Caco-2 (cell line): ENCODE measurements around the gene MRPL11. TPM values are rescaled to one million over a fixed set of nuclear protein-coding genes. Genes with fewer than 3 reads are reported as not detected.

ENCODE experiments used
- BruUV-seq: library from RNA; stranded (reverse); fragments of 400-500 nt; replicated peaks from 2 replicates; lab custom pipeline; 2021; lab: Mats Ljungman, UMichigan
- CTCF ChIA-PET: fragments of 300-600 bp; sonication (Branson Sonifier 250); formaldehyde crosslinking; loops from one replicate; lab custom pipeline; 2022; ENCODE audit warnings: antibody characterized with exemption; lab: Charles Lee
- POLR2A ChIA-PET: fragments of 300-600 bp; sonication (Branson Sonifier 250); formaldehyde crosslinking; loops from one replicate; lab custom pipeline; 2022; ENCODE audit warnings: antibody characterized with exemption; lab: Charles Lee
- DNase-seq, 2 experiments: peaks; one replicate each; pipeline versions ENCODE4 v3.0.0 to v3.0.0-alpha.2; 2020 to 2022
- H3K27me3 ChIP-seq: replicated peaks from 2 replicates; pipeline ENCODE4 v1.6.0; 2011; ENCODE audit warnings: low read length; ENCODE audit not compliant: control insufficient read depth, insufficient read depth
- H3K36me3 ChIP-seq: 2 replicates; pipeline ENCODE4 v1.5.1; 2011; ENCODE audit warnings: low read length; ENCODE audit not compliant: control insufficient read depth, insufficient read depth
- H3K4me1 ChIP-seq: fragments of 250-450 bp; sonication (Bioruptor Pico); 2 replicates; pipeline ENCODE4 v1.5.1; 2020; ENCODE audit warnings: mild to moderate bottlenecking
- H3K4me3 ChIP-seq: 2 replicates; pipeline ENCODE4 v1.5.1; 2011; ENCODE audit warnings: low read depth, mild to moderate bottlenecking, control low read depth, low read length
- H3K9me3 ChIP-seq: fragments of 250-450 bp; sonication (Bioruptor Pico); 2 replicates; pipeline ENCODE4 v1.5.1; 2020; ENCODE audit warnings: mild to moderate bottlenecking, moderate library complexity
- H3K27ac Mint-ChIP-seq: one replicate; pipeline ENCODE4 v1.8.0; 2022; ENCODE audit warnings: mixed read lengths; ENCODE audit not compliant: unreplicated experiment
- H3K27me3 Mint-ChIP-seq: one replicate; pipeline ENCODE4 v1.8.0; 2022; ENCODE audit warnings: mixed read lengths; ENCODE audit not compliant: insufficient read depth, unreplicated experiment
- H3K36me3 Mint-ChIP-seq: one replicate; pipeline ENCODE4 v1.8.0; 2022; ENCODE audit warnings: mild to moderate bottlenecking, mixed read lengths; ENCODE audit not compliant: insufficient read depth, unreplicated experiment
- H3K4me1 Mint-ChIP-seq: one replicate; pipeline ENCODE4 v1.8.0; 2022; ENCODE audit warnings: low read depth, mixed read lengths; ENCODE audit not compliant: unreplicated experiment
- H3K4me3 Mint-ChIP-seq: one replicate; pipeline ENCODE4 v1.8.0; 2022; ENCODE audit warnings: mild to moderate bottlenecking, moderate library complexity, mixed read lengths; ENCODE audit not compliant: unreplicated experiment
- H3K9me3 Mint-ChIP-seq: one replicate; pipeline ENCODE4 v1.8.0; 2022; ENCODE audit warnings: mixed read lengths; ENCODE audit not compliant: unreplicated experiment
- CTCF ChIP-seq, 2 experiments: fragments of 200-600 bp in 1 of 2; IDR thresholded peaks; 1 replicate in 1 of 2; 2 replicates in 1 of 2; pipeline versions ENCODE4 v1.5.1 to v1.8.0; 2011 to 2022; ENCODE audit warnings: antibody characterized with exemption in 1 of 2, control low read depth in 1 of 2, inconsistent platforms in 1 of 2, low read depth in 1 of 2, low read length in 1 of 2, mild to moderate bottlenecking in 1 of 2, moderate library complexity in 1 of 2; ENCODE audit not compliant: insufficient read depth in 1 of 2, severe bottlenecking in 1 of 2, unreplicated experiment in 1 of 2
- intact Hi-C: fragments of 100-400 bp; cut with micrococcal nuclease; formaldehyde crosslinking; loops from one replicate; pipeline ENCODE4 v1.10.0; 2022; ENCODE audit not compliant: unreplicated experiment
- total RNA-seq: library from RNA; stranded (reverse); gene quantifications from 2 replicates; pipeline ENCODE4 v1.2.3, GENCODE V29; 2022

Gene MRPL11
- total RNA-seq, 1 experiment from 2014 or later, result 206 TPM

GRCh38 chr11:66473608-66474515, 35.2 kb upstream of the MRPL11 start:
- peak in 1 of 2 experiments; percentile 49 for DNase-seq
- Mint-ChIP-seq H3K36me3 (peaks cover 41% of the 10 kb centered on the region), H3K27me3 (no peaks in the 10 kb centered on the region), H3K9me3 (no peaks in the 10 kb centered on the region), H3K27ac (no peak overlapping the region), H3K4me1 (peaks cover 5% of the 10 kb centered on the region), H3K4me3 (no peak overlapping the region)
- Histone ChIP-seq H3K4me1 (peaks cover 3% of the 10 kb centered on the region; the same call in 1 of the 2 replicates), H3K27me3 (no peaks in the 10 kb centered on the region; the same call in 1 of the 2 replicates), H3K36me3 (no peaks in the 10 kb centered on the region), H3K4me3 (no peak overlapping the region), H3K9me3 (no peaks in the 10 kb centered on the region)
- ChIA-PET CTCF (interaction anchor here (0.6 kb wide), 1 partner anchor 205 kb away, joined by 3 read pairs; no protein-coding TSS in a partner anchor), POLR2A (interaction anchor here (0.5 kb wide), 1 partner anchor 325 kb away, joined by 8 read pairs; no protein-coding TSS in a partner anchor)
- TF ChIP-seq CTCF (IDR thresholded peaks at IDR 0.05; ENCODE audit: insufficient read depth in 1 of 2, low read depth in 1 of 2, low read length in 1 of 2, severe bottlenecking in 1 of 2, unreplicated experiment in 1 of 2), result no peak
- no TSS peak for BruUV-seq
- intact Hi-C loops, result no loop called here

- no peak overlapping the region for H3K4me3 Mint-ChIP-seq
- POLR2A ChIA-PET, result no interaction called here
- H3K4me1 Mint-ChIP-seq, result no peaks in the 10 kb centered on the region
- H3K9me3 ChIP-seq, result no peaks in the 10 kb centered on the region
- intact Hi-C loops, result no loop called here
- H3K4me1 ChIP-seq, result no peaks in the 10 kb centered on the region; the same call in 1 of the 2 replicates
- BruUV-seq, result no TSS peak
- no peaks in the 10 kb centered on the region for H3K9me3 Mint-ChIP-seq
- H3K36me3 Mint-ChIP-seq, result peaks cover 35% of the 10 kb centered on the region
- no peak for TF ChIP-seq CTCF (IDR thresholded peaks at IDR 0.05; ENCODE audit: insufficient read depth in 1 of 2, low read depth in 1 of 2, low read length in 1 of 2, severe bottlenecking in 1 of 2, unreplicated experiment in 1 of 2)
- no peaks in the 10 kb centered on the region for H3K27me3 Mint-ChIP-seq
- CTCF ChIA-PET, result no interaction called here
- no peak overlapping the region for H3K4me3 ChIP-seq
- no peak overlapping the region for H3K27ac Mint-ChIP-seq
- H3K36me3 ChIP-seq, result no peaks in the 10 kb centered on the region
- DNase-seq, result no peak
- H3K27me3 ChIP-seq, result no peaks in the 10 kb centered on the region; the same call in 1 of the 2 replicates
Observed at GRCh38 chr11:66473167-66473566, 34.5 kb upstream of the MRPL11 start.

- BruUV-seq, result no TSS peak
- H3K27me3 Mint-ChIP-seq, result no peaks in the 10 kb centered on the region
- H3K9me3 ChIP-seq, result no peaks in the 10 kb centered on the region
- H3K27me3 ChIP-seq, result no peaks in the 10 kb centered on the region; the same call in 1 of the 2 replicates
- TF ChIP-seq CTCF (IDR thresholded peaks at IDR 0.05; ENCODE audit: insufficient read depth in 1 of 2, low read depth in 1 of 2, low read length in 1 of 2, severe bottlenecking in 1 of 2, unreplicated experiment in 1 of 2), result no peak
- H3K4me1 ChIP-seq, result peaks cover 9% of the 10 kb centered on the region
- H3K36me3 Mint-ChIP-seq, result peaks cover 26% of the 10 kb centered on the region
- no peak overlapping the region for H3K4me3 Mint-ChIP-seq
- H3K4me3 ChIP-seq, result no peak overlapping the region
- CTCF ChIA-PET, result interaction anchor here (1.8 kb wide), 1 partner anchor 8 kb away, joined by 5 read pairs; the partner anchor contains the start of gene DPP3
- H3K27ac Mint-ChIP-seq, result no peak overlapping the region
- no peaks in the 10 kb centered on the region for H3K9me3 Mint-ChIP-seq
- no peaks in the 10 kb centered on the region for H3K36me3 ChIP-seq
- DNase-seq, result no peak
- intact Hi-C loops, result no loop called here
- POLR2A ChIA-PET, result no interaction called here
- H3K4me1 Mint-ChIP-seq, result peaks cover 6% of the 10 kb centered on the region
Observed at GRCh38 chr11:66472054-66472453, 33.4 kb upstream of the MRPL11 start.
